Measurements from ENCODE around the gene NUDCD3. TPM values are rescaled to one million over a fixed set of nuclear protein-coding genes. Genes with fewer than 3 reads are reported as not detected.

The NUDCD3 gene
- total and polyA plus RNA-seq, 4 donors, result 24.8 to 91.0 (median 52.4) TPM

- no peak overlapping the region for H3K27ac ChIP-seq (ENCODE audit: low read depth in 1 of 2, low read length in 1 of 2)
- no peak overlapping the region for H3K4me3 ChIP-seq
- H3K9ac ChIP-seq (ENCODE audit: insufficient read depth in 1 of 2, low read length in 2 of 2), result no peak overlapping the region
- DNase-seq, result peak in 2 of 3 donors; percentile 27 to 76
- ATAC-seq (ENCODE audit: insufficient read depth, low FRiP score), result no peak
- H3K9me3 ChIP-seq (ENCODE audit: control insufficient read depth in 4 of 4, insufficient read depth in 3 of 4, low read length in 3 of 4), result no peaks in the 10 kb centered on the region
- H3K36me3 ChIP-seq (ENCODE audit: control insufficient read depth in 4 of 4, insufficient read depth in 4 of 4, low read length in 4 of 4), result peaks cover 0 to 16% (median 0%) of the 10 kb centered on the region in 4 donors
- no peaks in the 10 kb centered on the region for H3K27me3 ChIP-seq (ENCODE audit: control insufficient read depth in 3 of 3, insufficient read depth in 3 of 3, low read length in 2 of 3)
- WGBS, 2 donors, result 81 to 87% methylated on average over 2 of the region's 2 CpGs
- TF ChIP-seq, protein P1, sequence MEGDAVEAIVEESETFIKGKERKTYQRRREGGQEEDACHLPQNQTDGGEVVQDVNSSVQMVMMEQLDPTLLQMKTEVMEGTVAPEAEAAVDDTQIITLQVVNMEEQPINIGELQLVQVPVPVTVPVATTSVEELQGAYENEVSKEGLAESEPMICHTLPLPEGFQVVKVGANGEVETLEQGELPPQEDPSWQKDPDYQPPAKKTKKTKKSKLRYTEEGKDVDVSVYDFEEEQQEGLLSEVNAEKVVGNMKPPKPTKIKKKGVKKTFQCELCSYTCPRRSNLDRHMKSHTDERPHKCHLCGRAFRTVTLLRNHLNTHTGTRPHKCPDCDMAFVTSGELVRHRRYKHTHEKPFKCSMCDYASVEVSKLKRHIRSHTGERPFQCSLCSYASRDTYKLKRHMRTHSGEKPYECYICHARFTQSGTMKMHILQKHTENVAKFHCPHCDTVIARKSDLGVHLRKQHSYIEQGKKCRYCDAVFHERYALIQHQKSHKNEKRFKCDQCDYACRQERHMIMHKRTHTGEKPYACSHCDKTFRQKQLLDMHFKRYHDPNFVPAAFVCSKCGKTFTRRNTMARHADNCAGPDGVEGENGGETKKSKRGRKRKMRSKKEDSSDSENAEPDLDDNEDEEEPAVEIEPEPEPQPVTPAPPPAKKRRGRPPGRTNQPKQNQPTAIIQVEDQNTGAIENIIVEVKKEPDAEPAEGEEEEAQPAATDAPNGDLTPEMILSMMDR (IDR thresholded peaks at IDR 0.05; ENCODE audit: control extremely low read depth, extremely low read depth), result no peak
- H3K4me1 ChIP-seq (ENCODE audit: control insufficient read depth in 5 of 5, insufficient read depth in 5 of 5, low read length in 5 of 5), result peaks cover 0 to 14% (median 9%) of the 10 kb centered on the region in 5 donors
Measured at GRCh38 chr7:44445986-44446671, 44.3 kb downstream of the NUDCD3 start.

DNA sequence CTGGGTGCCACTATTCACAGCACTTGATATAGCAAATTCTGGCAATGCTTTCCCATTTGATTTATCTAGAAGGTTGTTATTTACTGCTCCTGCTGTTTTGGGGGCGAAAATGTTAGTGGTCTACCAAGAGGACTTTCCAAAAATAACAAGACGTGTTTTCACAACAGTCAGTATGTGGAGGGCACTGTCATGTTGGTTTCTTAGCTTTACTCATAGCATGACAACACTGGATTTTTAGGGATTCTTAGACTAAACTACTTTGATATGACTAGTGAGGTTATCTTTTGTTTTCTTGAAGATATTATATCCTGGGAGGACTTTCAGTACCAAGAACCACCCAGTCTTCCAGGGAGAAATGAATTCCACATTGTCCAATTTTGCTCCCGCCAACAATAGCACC lies 49.4 kb downstream of the NUDCD3 start:
- H3K36me3 ChIP-seq (ENCODE audit: control insufficient read depth in 4 of 4, insufficient read depth in 4 of 4, low read length in 4 of 4), result peaks cover 0 to 10% (median 0%) of the 10 kb centered on the region in 4 donors
- DNase-seq, result no peak
- H3K27me3 ChIP-seq (ENCODE audit: control insufficient read depth in 3 of 3, insufficient read depth in 3 of 3, low read length in 2 of 3), result no peaks in the 10 kb centered on the region
- no peak overlapping the region for H3K27ac ChIP-seq (ENCODE audit: low read depth in 1 of 2, low read length in 1 of 2)
- H3K4me3 ChIP-seq, result no peak overlapping the region
- TF ChIP-seq, protein P1 (IDR thresholded peaks at IDR 0.05; ENCODE audit: control extremely low read depth, extremely low read depth), result no peak
- H3K9me3 ChIP-seq (ENCODE audit: control insufficient read depth in 4 of 4, insufficient read depth in 3 of 4, low read length in 3 of 4), result no peaks in the 10 kb centered on the region
- WGBS, 2 donors, result 92 to 98% methylated on average over 3 of the region's 3 CpGs
- H3K4me1 ChIP-seq (ENCODE audit: control insufficient read depth in 5 of 5, insufficient read depth in 5 of 5, low read length in 5 of 5), result peaks cover 0 to 9% (median 4%) of the 10 kb centered on the region in 5 donors
- ATAC-seq (ENCODE audit: insufficient read depth, low FRiP score), result no peak
- H3K9ac ChIP-seq (ENCODE audit: insufficient read depth in 1 of 2, low read length in 2 of 2), result no peak overlapping the region

DNA sequence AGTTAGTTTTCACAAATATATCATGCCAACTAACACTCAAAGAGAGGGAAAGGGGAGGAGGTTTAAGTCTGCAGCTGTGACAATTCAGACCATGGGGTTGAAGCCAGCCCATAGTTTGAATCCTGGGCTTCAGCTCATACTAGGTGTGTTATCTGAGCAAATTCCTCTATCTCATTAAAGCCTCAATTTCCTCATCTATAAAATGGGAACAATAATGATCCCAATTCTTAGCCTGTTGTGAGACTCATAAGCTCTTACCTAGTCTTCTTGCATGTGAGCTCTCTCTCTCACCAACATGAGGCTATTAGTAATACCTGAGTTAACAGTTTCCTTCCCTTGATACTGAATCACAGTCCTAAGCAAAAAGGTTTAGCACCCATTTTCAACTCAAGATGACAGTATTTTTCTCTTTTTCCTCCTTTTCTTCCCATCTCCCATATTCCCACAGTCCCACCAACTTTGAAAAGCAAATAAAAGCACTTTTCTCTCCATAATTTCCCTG lies 49.8 kb downstream of the NUDCD3 start:
- H3K9me3 ChIP-seq (ENCODE audit: control insufficient read depth in 4 of 4, insufficient read depth in 3 of 4, low read length in 3 of 4), result no peaks in the 10 kb centered on the region
- H3K4me1 ChIP-seq (ENCODE audit: control insufficient read depth in 5 of 5, insufficient read depth in 5 of 5, low read length in 5 of 5), result peaks cover 0 to 9% (median 0%) of the 10 kb centered on the region in 5 donors
- no peak overlapping the region for H3K9ac ChIP-seq (ENCODE audit: insufficient read depth in 1 of 2, low read length in 2 of 2)
- TF ChIP-seq, protein P1 (IDR thresholded peaks at IDR 0.05; ENCODE audit: control extremely low read depth, extremely low read depth), result no peak
- ATAC-seq (ENCODE audit: insufficient read depth, low FRiP score) (no peak), DNase-seq (no peak)
- H3K36me3 ChIP-seq (ENCODE audit: control insufficient read depth in 4 of 4, insufficient read depth in 4 of 4, low read length in 4 of 4), result peaks cover 0 to 8% (median 0%) of the 10 kb centered on the region in 4 donors
- no peaks in the 10 kb centered on the region for H3K27me3 ChIP-seq (ENCODE audit: control insufficient read depth in 3 of 3, insufficient read depth in 3 of 3, low read length in 2 of 3)
- H3K27ac ChIP-seq (ENCODE audit: low read depth in 1 of 2, low read length in 1 of 2), result no peak overlapping the region
- H3K4me3 ChIP-seq, result no peak overlapping the region

Measured in lung (tissue), 12 donors.